Activated gamma-delta T cell treated with Interleukin-2 at 50 U/mL for 16 hours (primary cell): ENCODE data around the gene PFKP.

Source experiments
- DNase-seq: peaks from one replicate; pipeline ENCODE4 v3.0.0-alpha.2; 2020

Gene PFKP

GRCh38 chr10:3071405-3072198 is 4.3 kb downstream of the PFKP start:
- no peak for DNase-seq

DNA sequence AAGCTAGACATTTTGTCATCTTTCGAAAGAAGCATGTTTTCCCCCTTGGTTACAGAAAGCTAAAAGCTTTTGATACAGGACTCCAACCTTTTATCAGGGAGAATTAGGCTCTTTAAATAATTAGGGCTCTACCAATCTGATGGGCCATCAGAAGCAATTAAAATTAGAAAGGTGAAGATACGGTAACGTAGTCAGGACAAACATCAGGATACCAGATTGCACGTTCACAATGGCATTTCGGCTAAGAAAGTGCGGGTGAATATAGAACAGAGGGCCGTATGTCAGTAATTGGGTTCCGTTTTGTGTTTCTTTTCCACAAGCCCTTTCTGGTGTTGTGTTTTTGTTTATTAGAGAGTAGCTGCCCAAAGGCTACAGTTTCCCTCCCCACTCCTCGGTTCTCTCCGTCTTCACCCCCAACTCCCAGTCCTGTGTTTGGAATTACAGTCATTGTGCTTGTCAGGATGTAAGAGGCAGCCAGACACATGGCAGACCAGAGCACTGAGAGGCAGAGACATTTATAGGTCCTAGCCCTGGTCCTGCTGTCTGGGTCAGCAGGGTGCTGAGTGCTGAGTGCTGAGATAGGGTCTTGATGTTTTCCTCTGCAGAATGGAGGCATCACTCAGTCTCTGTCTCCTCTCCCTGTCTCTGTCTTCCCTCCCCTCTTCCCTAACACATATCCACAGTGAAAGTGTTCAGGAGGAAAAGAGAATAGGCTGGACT is 5.5 kb downstream of the PFKP start:
- no peak for DNase-seq

- DNase-seq: no peak
Measured at GRCh38 chr10:3074145-3074665, 6.9 kb downstream of the PFKP start.

GRCh38 chr10:3074985-3075600 is 7.7 kb downstream of the PFKP start:
- no peak for DNase-seq

DNA sequence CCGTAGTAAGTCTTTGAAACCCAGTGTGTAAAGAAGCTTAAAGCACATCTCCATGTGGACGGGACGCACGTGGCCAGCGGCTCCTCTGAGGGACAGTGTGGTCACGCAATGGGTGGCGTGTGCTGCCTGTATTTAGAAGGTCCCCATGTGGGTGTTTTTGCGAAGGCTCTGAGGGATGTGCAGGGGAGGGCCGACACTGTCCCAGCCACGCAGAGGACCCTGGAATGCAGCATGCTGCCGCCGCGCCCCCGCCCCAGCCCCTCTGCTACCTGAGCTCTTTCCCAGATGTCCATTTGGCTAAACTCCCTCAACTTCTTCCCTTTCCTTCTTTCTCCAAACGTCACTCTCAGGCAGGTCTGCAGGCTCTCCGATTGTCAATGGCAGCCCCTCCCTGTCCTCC is 8.8 kb downstream of the PFKP start:
- DNase-seq: no peak

DNA sequence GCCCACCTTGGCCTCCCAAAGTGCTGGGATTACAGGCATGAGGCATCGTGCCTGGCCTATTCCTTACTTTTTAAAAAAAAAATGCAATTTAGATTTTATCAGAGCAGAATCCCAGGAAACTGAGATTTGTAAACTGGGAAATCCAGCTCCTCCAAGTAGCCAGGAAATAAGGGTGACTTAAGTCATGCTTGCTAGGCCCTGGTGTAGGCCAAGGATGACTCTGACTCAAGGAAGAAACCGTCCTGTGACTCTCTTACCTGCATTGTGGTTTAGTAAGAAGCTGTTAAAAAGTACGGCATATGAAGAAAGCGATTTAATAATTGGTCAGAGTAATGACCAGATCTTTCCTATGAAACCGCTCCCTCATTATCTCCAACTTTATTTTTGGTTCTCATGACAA is 10.2 kb downstream of the PFKP start:
- DNase-seq: no peak

- DNase-seq: no peak
Measured at GRCh38 chr10:3077940-3078630, 10.7 kb downstream of the PFKP start.

GRCh38 chr10:3081383-3081981 is 14.1 kb downstream of the PFKP start:
- no peak for DNase-seq

GRCh38 chr10:3082290-3082689 is 14.9 kb downstream of the PFKP start:
- DNase-seq: no peak

DNA sequence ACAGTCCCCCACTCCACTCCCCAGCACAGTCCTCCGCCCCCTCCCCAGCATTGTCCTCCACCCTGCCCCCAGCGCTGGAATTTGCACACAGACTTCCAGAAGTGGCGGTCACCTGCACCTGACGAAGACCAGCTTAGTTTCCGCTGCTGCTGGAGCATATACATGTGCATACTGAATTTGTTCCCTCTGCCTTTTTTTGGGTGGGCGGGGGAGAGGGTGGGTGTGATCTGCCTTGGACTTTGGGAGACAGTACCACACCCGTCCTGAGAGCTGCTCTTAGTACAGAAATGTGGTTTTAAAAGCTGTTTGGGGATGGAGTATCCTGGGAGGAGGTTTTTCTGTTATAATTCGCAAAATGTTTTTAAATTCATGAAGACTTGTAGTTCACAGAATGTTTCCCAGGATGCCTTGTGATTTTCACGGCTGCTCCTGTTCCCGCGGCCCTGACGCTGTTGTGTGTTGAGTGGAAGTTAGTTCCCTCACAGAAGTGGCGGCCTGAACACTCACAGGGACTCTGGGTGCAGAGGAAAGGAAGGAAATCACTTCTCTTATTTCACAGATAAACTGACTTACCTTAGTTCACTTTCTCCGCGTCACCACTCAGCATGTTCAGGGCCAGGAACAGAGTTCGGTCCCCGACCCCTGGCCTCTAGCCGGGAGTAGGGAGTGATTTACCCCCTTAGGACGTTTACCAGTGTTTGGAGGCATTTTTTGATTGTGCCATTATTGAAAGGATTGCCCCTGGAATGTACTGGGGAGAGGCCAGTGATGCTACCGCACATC is 18.6 kb downstream of the PFKP start:
- DNase-seq: no peak

GRCh38 chr10:3090388-3090787 is 23.0 kb downstream of the PFKP start:
- no peak for DNase-seq

DNA sequence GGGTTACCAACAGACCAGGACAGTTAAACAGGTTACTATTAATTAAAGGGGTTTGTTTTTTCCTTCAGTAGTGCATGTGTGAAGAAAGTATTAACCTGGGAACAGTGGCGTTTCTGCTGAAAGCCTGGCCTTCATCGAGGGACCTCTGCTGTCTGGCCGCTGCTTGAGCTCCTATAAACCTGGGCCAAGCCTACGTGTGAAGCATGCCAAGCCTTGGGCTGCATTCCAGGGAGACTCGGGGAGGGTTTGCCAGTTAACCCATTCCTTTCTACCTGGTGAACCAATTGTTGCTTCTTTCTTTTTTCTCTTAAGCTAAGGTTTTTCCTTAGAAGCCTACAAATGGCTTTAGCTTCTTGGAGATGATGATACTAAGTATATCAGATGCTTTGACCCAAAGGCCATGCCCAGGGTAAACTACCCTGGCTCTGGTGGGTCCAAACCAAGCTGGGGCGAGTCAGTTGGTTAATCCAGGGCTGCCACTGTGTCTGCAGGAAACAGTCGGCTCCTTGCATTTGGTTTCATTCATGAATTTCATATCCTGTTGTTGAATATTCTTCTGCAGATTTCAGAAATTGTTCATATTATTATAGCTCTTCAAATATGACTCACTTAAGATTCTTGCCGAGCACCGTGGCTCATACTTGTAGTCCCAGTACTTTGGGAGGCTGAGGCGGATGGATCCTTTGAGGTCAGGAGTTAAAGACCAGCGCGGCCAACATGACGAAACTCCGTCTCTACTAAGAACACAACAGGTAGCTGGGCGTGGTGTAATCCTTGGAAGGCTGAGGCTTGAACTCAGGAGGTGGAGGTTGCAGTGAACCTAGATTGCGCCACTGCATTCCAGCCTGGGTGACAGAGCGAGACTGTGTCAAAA is 23.8 kb downstream of the PFKP start:
- no peak for DNase-seq

DNA sequence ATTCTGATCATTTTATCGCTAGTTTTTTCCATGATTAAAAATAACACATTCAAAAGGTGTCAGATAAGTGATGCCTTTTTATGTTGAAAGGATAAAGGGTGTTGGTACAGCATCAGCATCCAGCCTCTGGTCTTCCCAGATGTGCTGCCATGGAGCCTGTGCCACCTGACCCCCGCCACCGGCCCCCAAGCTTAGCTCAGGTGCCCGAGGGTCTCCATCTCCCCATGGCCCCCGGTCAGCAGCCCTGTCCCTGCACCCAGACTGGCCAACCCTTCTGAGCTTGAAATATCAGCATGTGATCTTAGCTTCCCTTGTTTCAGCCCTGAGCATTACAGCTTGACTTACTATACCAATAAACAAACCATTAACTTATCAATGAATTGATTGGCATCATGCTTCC is 24.6 kb downstream of the PFKP start:
- no peak for DNase-seq

DNA sequence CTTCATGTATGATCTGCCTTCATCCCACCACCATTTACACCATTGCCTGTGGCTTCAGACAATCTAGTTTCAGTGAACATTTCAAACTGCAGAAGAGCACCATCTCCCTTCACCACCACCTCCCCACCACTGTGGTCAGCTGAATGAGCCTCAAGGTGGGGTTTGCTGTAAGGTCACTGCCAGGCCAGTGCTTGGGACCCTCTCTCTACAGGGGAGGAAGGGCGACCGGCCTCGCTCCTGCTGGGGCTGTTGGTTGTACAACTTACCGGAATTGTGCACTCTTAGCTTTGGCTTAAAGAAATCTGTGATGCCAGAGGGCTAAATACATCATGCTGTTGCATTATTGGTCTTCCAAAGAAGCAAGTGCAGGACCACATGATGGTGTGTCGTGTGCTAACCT is 26.6 kb downstream of the PFKP start:
- no peak for DNase-seq

DNA sequence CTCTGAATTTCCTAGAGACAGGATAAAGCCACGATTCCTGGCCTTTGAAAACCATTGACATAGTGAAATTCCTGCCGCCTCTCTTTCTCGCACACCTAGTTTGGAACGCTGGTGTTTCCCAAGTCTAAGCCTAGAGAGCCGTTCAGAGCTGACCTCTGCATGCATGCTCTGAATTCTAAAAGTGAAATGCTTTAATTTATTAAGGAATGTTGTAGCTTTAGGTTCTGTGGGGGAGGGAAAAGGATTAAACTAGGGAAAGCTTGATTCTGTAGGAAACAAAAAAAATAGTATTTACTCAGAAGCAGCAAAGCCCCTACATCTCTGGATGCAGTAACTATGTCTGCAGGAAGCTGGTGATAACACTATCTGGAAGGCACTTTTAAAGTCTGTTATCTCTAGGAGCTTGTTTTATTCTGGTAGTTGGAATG is 27.3 kb downstream of the PFKP start:
- DNase-seq: no peak

DNA sequence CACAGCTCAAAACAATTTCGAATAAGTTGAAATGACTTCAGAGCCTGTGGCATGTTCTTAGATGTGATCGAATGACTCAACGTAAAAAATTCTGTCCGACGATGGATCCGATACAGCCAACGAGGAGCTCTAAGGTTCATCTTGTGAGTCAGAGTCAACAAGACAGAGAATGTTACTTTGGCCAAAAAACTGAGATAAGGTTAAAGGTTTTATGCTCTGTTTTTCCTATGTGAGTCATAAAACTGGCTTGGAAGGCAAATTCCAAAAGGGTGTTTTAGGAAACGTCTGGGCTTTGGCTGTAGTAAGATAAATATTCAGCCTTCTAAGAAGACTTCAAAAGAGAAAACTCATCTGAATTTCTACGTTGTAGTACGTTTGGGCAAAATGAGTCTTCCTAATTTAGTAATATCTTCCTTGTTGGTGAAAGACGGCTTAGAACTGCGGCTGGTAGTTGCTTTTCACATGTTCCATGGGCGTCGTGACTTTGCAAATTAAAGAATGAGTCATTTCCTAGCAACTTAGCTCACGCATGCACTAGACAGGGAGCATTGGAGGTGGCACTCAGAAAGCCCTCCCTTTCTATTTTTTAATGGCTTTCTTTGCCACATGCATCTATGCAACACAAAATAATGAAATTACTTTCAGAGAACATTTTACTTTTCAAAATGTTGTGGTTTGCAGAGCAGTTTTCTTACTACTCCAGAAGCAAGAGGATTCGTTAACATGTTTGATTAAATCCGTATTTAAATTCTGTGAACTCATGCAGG is 28.2 kb downstream of the PFKP start:
- DNase-seq: peak; percentile 38

- no peak for DNase-seq
Measured at GRCh38 chr10:3096149-3096548, 28.8 kb downstream of the PFKP start.

DNA sequence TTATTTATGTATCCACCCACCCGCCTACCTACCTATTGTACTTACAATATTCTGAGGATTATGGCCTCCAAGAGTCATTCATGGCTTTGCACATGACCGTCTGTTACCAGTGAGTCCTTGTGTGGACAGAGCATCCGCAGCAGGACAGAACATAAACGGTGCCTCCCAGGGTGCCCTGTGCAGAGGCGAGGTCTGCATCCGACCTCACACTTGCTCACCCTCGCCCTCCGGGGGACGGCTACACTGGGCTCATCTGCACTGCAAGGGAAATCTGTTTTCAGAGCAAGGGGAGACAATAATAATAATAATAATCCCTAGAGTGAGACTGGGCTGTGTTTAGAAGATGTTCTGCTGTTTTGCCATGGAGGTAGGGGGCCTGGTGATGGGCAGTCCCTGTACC is 29.8 kb downstream of the PFKP start:
- no peak for DNase-seq

DNA sequence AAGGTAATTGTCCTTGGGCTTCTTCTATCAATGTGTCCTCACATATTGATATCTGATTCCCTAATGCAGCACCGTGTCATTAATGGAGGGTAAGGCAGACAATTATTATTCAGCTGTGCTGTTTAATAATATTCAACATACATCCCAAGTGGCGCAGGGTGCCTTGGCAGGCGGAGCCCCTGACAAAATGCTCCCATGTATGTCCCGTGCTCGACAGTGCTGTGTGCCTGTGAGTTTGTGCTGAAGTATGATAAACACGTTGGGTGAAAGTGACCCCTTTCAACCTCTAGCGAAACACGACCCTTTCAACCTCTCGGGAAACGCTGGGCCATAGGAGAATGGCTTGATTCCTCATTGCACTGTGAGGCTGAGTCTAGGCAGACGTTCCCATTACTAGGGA is 31.3 kb downstream of the PFKP start:
- no peak for DNase-seq
